ENCODE data around the gene SALL1. TPM values are rescaled to one million over a fixed set of nuclear protein-coding genes. Genes with fewer than 3 reads are reported as not detected.

Gene SALL1
- total and polyA plus RNA-seq, 3 donors from 2014 or later, result 4.0 to 5.9 (median 4.9) TPM

GRCh38 chr16:51141106-51141505 is 10.0 kb downstream of the SALL1 start:
- Histone ChIP-seq H3K27ac (no peak overlapping the region), H3K36me3 (ENCODE audit: low read depth, missing control alignments) (no peaks in the 10 kb centered on the region), H3K9me3 (no peaks in the 10 kb centered on the region), H3K27me3 (no peaks in the 10 kb centered on the region), H3K4me3 (no peak overlapping the region), H3K4me1 (no peaks in the 10 kb centered on the region)
- TF ChIP-seq POLR2A (IDR thresholded peaks at IDR 0.05) (no peak), CTCF (IDR thresholded peaks at IDR 0.05) (no peak)
- DNase-seq, result no peak
- 80 to 91% methylated on average over 9 of the region's 9 CpGs for WGBS, 2 donors
- intact Hi-C loops (cut with DNase I; ENCODE audit: low total_unique reads), result no loop called here

- no peaks in the 10 kb centered on the region for H3K27me3 ChIP-seq
- no peaks in the 10 kb centered on the region for H3K36me3 ChIP-seq (ENCODE audit: low read depth, missing control alignments)
- no peak for DNase-seq
- no peaks in the 10 kb centered on the region for H3K4me1 ChIP-seq
- no peak for TF ChIP-seq POLR2A (IDR thresholded peaks at IDR 0.05)
- TF ChIP-seq CTCF (IDR thresholded peaks at IDR 0.05), result no peak
- H3K9me3 ChIP-seq, result no peaks in the 10 kb centered on the region
- 82 to 93% methylated on average over 10 to 15 of the region's 15 CpGs for WGBS, 2 donors
- H3K27ac ChIP-seq, result no peak overlapping the region
- no peak overlapping the region for H3K4me3 ChIP-seq
- intact Hi-C loops (cut with DNase I; ENCODE audit: low total_unique reads), result no loop called here
Observed at GRCh38 chr16:51140112-51140511, 11.0 kb downstream of the SALL1 start.

- no peaks in the 10 kb centered on the region for H3K9me3 ChIP-seq
- no peak overlapping the region for H3K4me3 ChIP-seq
- no peak for DNase-seq
- TF ChIP-seq POLR2A (IDR thresholded peaks at IDR 0.05) (no peak), CTCF (IDR thresholded peaks at IDR 0.05) (no peak)
- 89 to 94% methylated on average over 11 of the region's 11 CpGs for WGBS, 2 donors
- H3K27me3 ChIP-seq, result no peaks in the 10 kb centered on the region
- intact Hi-C loops (cut with DNase I; ENCODE audit: low total_unique reads), result no loop called here
- no peaks in the 10 kb centered on the region for H3K36me3 ChIP-seq (ENCODE audit: low read depth, missing control alignments)
- no peak overlapping the region for H3K27ac ChIP-seq
- no peaks in the 10 kb centered on the region for H3K4me1 ChIP-seq
Observed at GRCh38 chr16:51139568-51139967, 11.5 kb downstream of the SALL1 start.

GRCh38 chr16:51138178-51138577 is 12.9 kb downstream of the SALL1 start:
- no peaks in the 10 kb centered on the region for H3K4me1 ChIP-seq
- no peaks in the 10 kb centered on the region for H3K27me3 ChIP-seq
- H3K27ac ChIP-seq, result no peak overlapping the region

More at GRCh38 chr16:51138178-51138577, 12.9 kb downstream of the SALL1 start:
- Histone ChIP-seq H3K9me3 (no peaks in the 10 kb centered on the region), H3K36me3 (ENCODE audit: low read depth, missing control alignments) (no peaks in the 10 kb centered on the region), H3K4me3 (no peak overlapping the region)
- DNase-seq, result no peak
- 76 to 89% methylated on average over 9 to 10 of the region's 10 CpGs for WGBS, 2 donors
- intact Hi-C loops (cut with DNase I; ENCODE audit: low total_unique reads), result no loop called here
- no peak for TF ChIP-seq CTCF (IDR thresholded peaks at IDR 0.05)
- no peak for TF ChIP-seq POLR2A (IDR thresholded peaks at IDR 0.05)
